HG03066 (cell line): ENCODE measurements around the gene RAB33B.
"Not testable (repeated sequence)": the region's sequence is repeated elsewhere in the genome, so short reads cannot be mapped to it uniquely, and the experiment has no call there.

Experiments
- ATAC-seq: cut with Tn5 transposase; IDR thresholded peaks from one replicate; pipeline ENCODE4 v1.9.1; 2021; ENCODE audit warnings: low read depth; ENCODE audit not compliant: unreplicated experiment

Gene RAB33B

DNA sequence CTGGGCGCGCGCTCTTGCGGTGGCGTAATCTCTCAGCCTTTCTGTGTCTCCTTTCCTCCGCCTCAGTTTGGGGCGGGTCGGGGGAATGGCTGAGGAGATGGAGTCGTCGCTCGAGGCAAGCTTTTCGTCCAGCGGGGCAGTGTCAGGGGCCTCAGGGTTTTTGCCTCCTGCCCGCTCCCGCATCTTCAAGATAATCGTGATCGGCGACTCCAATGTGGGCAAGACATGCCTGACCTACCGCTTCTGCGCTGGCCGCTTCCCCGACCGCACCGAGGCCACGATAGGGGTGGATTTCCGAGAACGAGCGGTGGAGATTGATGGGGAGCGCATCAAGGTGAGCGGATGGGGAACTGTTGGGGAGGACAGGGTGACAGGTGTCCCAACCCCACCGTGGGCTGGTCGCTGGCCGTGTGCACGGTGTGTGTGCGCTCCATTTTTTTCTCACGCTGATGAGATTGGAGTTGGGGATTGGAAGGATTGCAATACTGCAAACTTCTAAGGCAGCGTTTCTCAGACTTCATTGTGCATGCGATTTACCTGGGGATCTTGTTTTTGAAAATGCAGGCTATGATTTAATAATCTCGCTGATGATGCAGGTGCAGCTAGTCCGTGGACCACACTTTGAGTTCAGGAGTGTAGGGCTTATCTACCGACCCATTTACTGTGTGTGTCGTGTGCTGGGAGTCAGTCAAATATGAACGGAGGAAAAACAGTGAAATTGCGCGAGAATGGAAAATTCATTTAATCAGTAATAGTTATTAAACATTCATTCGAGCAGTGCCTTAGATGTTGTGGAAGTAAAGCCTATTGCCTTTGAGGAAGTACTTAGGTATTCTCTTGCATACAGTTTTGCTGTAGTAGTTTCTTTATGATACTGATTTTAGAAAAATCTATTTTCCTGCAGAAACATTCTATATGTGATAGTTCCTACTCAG lies at the start of gene RAB33B:
Gene RAB33B, plus strand, starts transcription at position 11 of the 935 bp plus-strand sequence. Its CDS starts 75 bp downstream, at position 86.
- ATAC-seq = peak; percentile 7

DNA sequence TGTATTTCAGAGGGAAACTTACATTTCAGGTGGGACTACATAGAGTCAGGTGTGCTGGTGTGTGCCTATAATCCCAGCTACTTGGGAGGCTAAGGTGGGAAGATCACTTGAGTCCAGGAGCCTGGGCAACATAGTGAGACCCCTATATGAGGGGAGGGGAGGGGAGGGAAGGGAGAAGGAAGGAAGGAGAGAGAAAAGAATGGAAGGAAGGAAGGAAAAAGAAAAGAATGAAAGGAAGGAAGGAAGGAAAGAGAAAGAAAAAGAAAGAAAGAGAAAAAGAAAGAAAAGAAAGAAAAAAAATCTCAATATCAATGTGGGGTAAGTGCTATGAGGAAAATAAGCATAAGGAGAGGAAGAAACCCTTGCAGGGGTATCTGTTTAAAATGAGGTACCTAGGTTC lies 43.6 kb upstream of the RAB33B start:
- no peak for ATAC-seq

DNA sequence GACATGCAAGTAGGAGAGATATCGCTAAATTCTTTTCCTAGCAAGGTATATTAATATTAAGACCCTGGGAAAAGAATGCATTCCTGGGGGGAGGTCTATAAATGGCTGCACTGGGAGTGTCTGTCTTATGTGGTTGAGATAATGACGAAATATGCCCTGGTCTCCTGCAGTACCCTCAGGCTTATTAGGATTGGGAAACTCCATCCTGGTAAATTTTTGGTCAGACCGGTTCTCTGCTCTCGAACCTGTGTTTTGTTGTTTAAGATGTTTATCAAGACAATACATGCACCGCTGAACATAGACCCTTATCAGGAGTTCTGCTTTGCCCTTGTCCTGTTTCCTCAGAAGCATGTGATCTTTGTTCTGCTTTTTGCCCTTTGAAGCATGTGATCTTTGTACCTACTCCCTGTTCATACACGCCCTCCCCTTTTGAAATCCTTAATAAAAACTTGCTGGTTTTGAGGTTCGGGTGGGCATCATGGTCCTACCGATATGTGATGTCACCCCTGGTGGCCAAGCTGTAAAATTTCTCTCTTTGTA lies 39.2 kb upstream of the RAB33B start:
- not testable (repeated sequence) for ATAC-seq

DNA sequence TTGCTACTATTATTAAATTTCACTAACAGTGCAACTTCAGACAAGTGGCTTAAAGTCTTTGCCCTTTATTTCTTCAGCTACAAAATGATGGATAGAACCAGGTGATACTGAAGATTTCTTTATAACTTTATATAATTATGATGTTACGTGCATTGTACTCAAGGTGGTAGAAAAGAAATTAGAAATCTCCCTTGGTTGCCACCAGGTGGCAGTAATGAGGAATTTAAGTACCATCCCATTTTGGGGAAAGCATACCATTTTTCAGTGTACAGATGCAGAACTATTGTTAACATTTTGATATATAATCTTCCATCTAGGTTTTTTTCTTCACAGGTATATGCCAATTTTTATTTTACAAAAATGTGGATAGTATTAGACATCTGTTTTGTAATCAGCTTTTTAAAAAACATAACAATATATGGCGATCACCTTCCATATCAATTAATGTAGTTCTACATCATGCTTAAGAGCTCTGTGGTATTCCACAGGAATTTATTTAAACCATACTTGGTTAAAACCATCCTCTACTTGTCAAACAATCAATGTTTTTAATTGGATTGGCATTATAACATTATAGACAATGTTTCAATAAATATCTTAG lies 37.7 kb upstream of the RAB33B start:
- no peak for ATAC-seq

GRCh38 chr4:139419388-139419914 lies 34.5 kb upstream of the RAB33B start:
- ATAC-seq = peak; percentile 81

GRCh38 chr4:139420652-139421051 lies 33.3 kb upstream of the RAB33B start:
- no peak for ATAC-seq

- no peak for ATAC-seq
These were observed 17.8 kb upstream of the RAB33B start for GRCh38 chr4:139436122-139436521.

- no peak for ATAC-seq
These were observed 15.8 kb upstream of the RAB33B start for GRCh38 chr4:139438141-139438540.

DNA sequence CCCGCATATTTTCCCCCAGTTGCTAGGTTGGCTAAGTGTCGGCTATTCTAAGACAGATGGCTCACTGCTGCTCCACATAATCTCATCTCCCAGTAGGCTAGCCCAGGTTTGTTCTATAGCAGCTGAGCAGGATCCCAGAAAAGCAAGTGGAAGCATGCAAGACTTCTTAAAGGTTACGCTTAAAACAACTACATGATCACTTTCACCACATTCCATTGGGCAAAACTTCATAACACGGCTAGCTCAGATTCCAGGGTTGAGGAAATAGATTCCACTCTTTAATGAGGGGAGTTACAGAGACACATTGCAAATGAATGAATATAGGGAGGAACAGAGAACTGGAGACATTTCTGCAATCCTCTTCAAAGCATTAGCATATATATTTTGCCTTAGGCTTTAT lies 12.9 kb upstream of the RAB33B start:
- ATAC-seq = no peak

GRCh38 chr4:139443661-139444060 lies 10.3 kb upstream of the RAB33B start:
- no peak for ATAC-seq

DNA sequence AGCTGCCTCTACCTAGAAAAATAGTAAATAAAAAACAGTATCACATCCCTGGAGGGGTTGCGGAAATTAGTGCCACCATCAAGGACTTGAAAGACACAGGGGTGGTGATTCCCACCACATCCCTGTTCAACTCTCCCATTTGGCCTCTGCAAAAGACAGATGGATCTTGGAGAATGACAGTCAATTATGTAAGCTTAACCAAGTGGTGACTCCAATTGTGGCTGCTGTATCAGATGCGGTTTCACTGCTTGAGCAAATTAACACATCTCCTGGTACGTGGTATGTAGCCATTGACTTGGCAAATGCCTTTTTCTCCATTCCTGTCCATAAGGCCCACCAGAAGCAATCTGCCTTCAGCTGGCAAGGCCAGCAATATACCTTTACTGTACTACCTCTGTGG lies 9.0 kb upstream of the RAB33B start:
- ATAC-seq = not testable (repeated sequence)

- not testable (repeated sequence) for ATAC-seq
These were observed 6.8 kb upstream of the RAB33B start for GRCh38 chr4:139447078-139447477.

GRCh38 chr4:139450586-139450985 lies 3.3 kb upstream of the RAB33B start:
- no peak for ATAC-seq

GRCh38 chr4:139451997-139452396 lies 1.9 kb upstream of the RAB33B start:
- no peak for ATAC-seq

DNA sequence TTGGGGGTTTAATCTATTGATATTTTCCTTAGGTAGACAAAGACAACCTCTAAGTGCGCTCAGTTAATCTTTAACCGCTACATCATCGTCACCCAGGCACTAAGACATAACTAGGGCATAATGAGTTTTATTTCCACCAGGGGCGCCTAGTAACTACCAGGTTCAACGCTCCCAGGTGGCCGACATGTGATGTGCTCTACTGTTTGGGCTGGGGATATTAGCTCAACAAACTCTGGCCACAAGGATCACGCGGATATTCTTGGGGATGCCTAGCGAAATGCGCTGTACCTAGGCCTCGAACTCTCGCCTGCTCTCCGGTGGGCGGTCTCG lies 915 bp upstream of the RAB33B start:
- ATAC-seq = peak; percentile 49

DNA sequence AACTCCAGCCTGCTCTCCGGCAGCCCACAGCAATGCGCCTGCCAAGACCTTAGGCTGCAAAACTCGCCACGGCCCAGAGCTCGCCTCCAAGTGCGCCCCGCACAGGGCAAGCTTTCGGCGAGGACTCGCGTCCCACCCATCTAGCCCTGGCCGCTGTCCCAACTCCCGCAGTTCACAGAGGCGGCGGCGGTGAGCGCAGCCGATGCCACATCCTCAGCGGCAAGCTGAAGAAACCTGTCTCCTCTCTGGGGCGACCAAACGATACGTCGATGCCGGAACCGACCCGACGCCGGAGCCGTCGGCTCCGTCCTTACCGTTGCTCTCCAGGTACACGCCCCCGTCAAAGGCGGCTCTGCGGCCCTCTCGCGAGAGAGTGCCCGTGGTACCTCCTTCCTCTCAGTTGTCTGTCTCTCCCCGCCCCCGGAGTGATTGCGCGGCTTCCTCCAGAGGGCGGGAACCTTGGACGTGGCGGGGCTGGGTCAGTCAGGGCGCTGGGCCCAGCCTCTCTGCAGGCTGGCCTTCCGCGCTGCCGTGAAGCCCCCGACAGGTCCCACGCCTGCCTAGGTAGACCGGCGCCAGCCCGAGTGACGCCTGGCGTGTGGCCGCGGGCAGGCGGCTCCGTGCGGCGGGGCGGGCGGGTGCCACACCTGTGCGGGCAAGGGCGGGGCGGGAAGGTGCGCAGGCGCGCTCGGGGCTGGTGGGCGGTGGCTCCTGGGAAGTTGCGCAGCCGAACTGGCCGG lies 380 bp upstream of the RAB33B start:
- peak; percentile 87 for ATAC-seq

- ATAC-seq = no peak
These were observed 1.2 kb downstream of the RAB33B start for GRCh38 chr4:139455126-139455538.

- ATAC-seq = no peak
These were observed 3.4 kb downstream of the RAB33B start for GRCh38 chr4:139457318-139457717.

GRCh38 chr4:139458543-139458942 lies 4.6 kb downstream of the RAB33B start:
- no peak for ATAC-seq

GRCh38 chr4:139458999-139459398 lies 5.1 kb downstream of the RAB33B start:
- no peak for ATAC-seq

- ATAC-seq = no peak
These were observed 6.6 kb downstream of the RAB33B start for GRCh38 chr4:139460565-139460964.
